Neuronal stem cell (in vitro differentiated cells): ENCODE measurements around the gene RAMACL.

ENCODE experiments used
- DNase-seq: peaks from one replicate; pipeline ENCODE4 v3.0.0-alpha.2; 2013; ENCODE audit warnings: low spot score
- H2AFZ ChIP-seq: one replicate; pipeline ENCODE4 v1.6.1; 2013; ENCODE audit warnings: mild to moderate bottlenecking, low read length, inconsistent platforms
- H2AK5ac ChIP-seq: 2 replicates; pipeline ENCODE4 v1.6.1; 2013; ENCODE audit warnings: low read depth, mild to moderate bottlenecking, inconsistent platforms, low read length, moderate library complexity, mixed read lengths
- H2BK120ac ChIP-seq: 2 replicates; pipeline ENCODE4 v1.6.1; 2013; ENCODE audit warnings: low read depth, mild to moderate bottlenecking, inconsistent platforms, low read length, moderate library complexity, mixed read lengths
- H2BK12ac ChIP-seq: one replicate; pipeline ENCODE4 v1.6.1; 2013; ENCODE audit warnings: low read length, inconsistent platforms
- H2BK15ac ChIP-seq: 2 replicates; pipeline ENCODE4 v1.6.1; 2013; ENCODE audit warnings: mild to moderate bottlenecking, low read length, inconsistent platforms, mixed read lengths
- H2BK5ac ChIP-seq: one replicate; pipeline ENCODE4 v1.6.1; 2013; ENCODE audit warnings: inconsistent platforms, mild to moderate bottlenecking, low read length, moderate library complexity
- H3K14ac ChIP-seq: one replicate; pipeline ENCODE4 v1.6.1; 2013; ENCODE audit warnings: low read length, inconsistent platforms
- H3K18ac ChIP-seq: 2 replicates; pipeline ENCODE4 v1.6.1; 2013; ENCODE audit warnings: low read length, inconsistent platforms
- H3K23ac ChIP-seq: 2 replicates; pipeline ENCODE4 v1.6.1; 2013; ENCODE audit warnings: low read depth, mild to moderate bottlenecking, mixed read lengths, low read length, inconsistent platforms; ENCODE audit not compliant: poor library complexity
- H3K27ac ChIP-seq: replicated peaks from 3 replicates; pipeline ENCODE4 v1.5.1; 2013; ENCODE audit warnings: low read length, inconsistent platforms
- H3K27me3 ChIP-seq, 3 experiments: 2 replicates each; pipeline ENCODE4 v1.6.1; 2013; ENCODE audit warnings: low read length in 3 of 3, mild to moderate bottlenecking in 2 of 3, inconsistent platforms in 1 of 3, low read depth in 1 of 3, mixed read lengths in 1 of 3, moderate library complexity in 1 of 3; ENCODE audit not compliant: control insufficient read depth in 3 of 3, insufficient read depth in 3 of 3
- H3K36me3 ChIP-seq, 2 donors: replicated peaks in 1 of 2; 2 replicates each; pipeline ENCODE4 v1.6.1; 2013; ENCODE audit warnings: low read length in 2 of 2; ENCODE audit not compliant: control insufficient read depth in 2 of 2, insufficient read depth in 2 of 2
- H3K4ac ChIP-seq: 2 replicates; pipeline ENCODE4 v1.6.1; 2013; ENCODE audit warnings: inconsistent platforms, mild to moderate bottlenecking, low read length, moderate library complexity
- H3K4me1 ChIP-seq, 2 donors: 1 replicate in 1 of 2; 2 replicates in 1 of 2; pipeline ENCODE4 v1.6.1; 2013; ENCODE audit warnings: low read length in 2 of 2, low read depth in 1 of 2; ENCODE audit not compliant: control insufficient read depth in 2 of 2, insufficient read depth in 1 of 2
- H3K4me2 ChIP-seq: one replicate; pipeline ENCODE4 v1.6.1; 2013; ENCODE audit warnings: mild to moderate bottlenecking, low read length, inconsistent platforms; ENCODE audit not compliant: insufficient read depth, poor library complexity, severe bottlenecking
- H3K4me3 ChIP-seq, 2 donors: 2 replicates each; pipeline ENCODE4 v1.5.1; 2013; ENCODE audit warnings: low read length in 2 of 2, mild to moderate bottlenecking in 2 of 2, inconsistent platforms in 1 of 2, moderate library complexity in 1 of 2
- H3K79me1 ChIP-seq: one replicate; pipeline ENCODE4 v1.6.1; 2013; ENCODE audit warnings: low read depth, mild to moderate bottlenecking, inconsistent platforms, low read length, moderate library complexity
- H3K9ac ChIP-seq: one replicate; pipeline ENCODE4 v1.6.1; 2013; ENCODE audit warnings: mild to moderate bottlenecking, low read depth, low read length, inconsistent platforms; ENCODE audit not compliant: poor library complexity
- H3K9me3 ChIP-seq, 2 donors: replicated peaks in 1 of 2; 2 replicates each; pipeline versions ENCODE3 to v1.6.1; 2013; ENCODE audit warnings: low read length in 2 of 2, mild to moderate bottlenecking in 2 of 2, inconsistent platforms in 1 of 2, low read depth in 1 of 2, mixed read lengths in 1 of 2, moderate library complexity in 1 of 2; ENCODE audit not compliant: control insufficient read depth in 2 of 2, insufficient read depth in 1 of 2
- H4K8ac ChIP-seq: one replicate; pipeline ENCODE4 v1.6.1; 2013; ENCODE audit warnings: low read depth, mild to moderate bottlenecking, inconsistent platforms, low read length, moderate library complexity
- H4K91ac ChIP-seq: one replicate; pipeline ENCODE4 v1.6.1; 2013; ENCODE audit warnings: low read length, low read depth, mild to moderate bottlenecking, inconsistent platforms; ENCODE audit not compliant: poor library complexity
- WGBS, 2 donors: extraction: QIAGEN DNeasy Blood & Tissue Kit; methylation state at CpG; one replicate each; pipeline ENCODE4 v1.1.7; 2013; ENCODE audit warnings: missing lambda C conversion rate in 2 of 2, mixed read lengths in 1 of 2; ENCODE audit not compliant: insufficient read length in 2 of 2, insufficient replicate concordance in 1 of 2; ENCODE audit errors: extremely low coverage in 2 of 2; 5-methylcytosine and 5-hydroxymethylcytosine counted together

Gene RAMACL

GRCh38 chr6:166633732-166634535 is 47.5 kb upstream of the RAMACL start:
- no peak overlapping the region for H2BK12ac ChIP-seq

DNA sequence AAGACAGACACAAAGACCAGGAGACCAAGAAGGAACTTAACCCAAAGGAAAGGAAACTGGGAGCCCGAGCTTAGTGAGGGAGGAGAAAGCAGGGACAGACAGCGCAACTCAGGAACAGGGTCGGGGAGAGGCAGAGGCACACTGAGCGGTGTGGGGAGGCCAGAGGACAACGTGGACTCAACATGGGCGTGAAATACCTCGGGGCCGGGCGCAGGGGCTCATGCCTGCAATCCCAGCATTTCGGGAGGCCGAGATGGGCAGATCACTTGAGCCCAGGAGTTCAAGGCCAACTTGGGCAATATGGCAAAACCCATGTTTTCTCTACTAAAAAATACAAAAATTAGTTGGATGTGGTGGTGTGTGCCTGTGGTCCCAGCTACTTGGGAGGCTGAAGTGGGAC is 46.3 kb upstream of the RAMACL start:
- Histone ChIP-seq H2BK5ac (no peak overlapping the region), H3K4me1 (peaks cover 10% of the 10 kb centered on the region in 2 donors), H3K4ac (no peak overlapping the region), H4K8ac (no peak overlapping the region), H3K27ac (no peak overlapping the region), H2BK15ac (no peak overlapping the region), H3K79me1 (no peaks in the 10 kb centered on the region), H3K4me2 (no peak overlapping the region), H3K27me3 (peaks cover 0 to 23% (median 0%) of the 10 kb centered on the region in 3 experiments), H3K36me3 (no peaks in the 10 kb centered on the region), H3K9ac (no peak overlapping the region), H2AFZ (no peak overlapping the region), H4K91ac (no peak overlapping the region), H3K23ac (no peak overlapping the region), H3K14ac (no peak overlapping the region), H3K4me3 (no peak overlapping the region), H2BK120ac (no peak overlapping the region), H3K18ac (no peak overlapping the region), H3K9me3 (no peaks in the 10 kb centered on the region), H2BK12ac (no peak overlapping the region), H2AK5ac (no peak overlapping the region)
- WGBS, 2 donors, result no CpG with 5 or more reads among the region's 11 CpGs
- DNase-seq, result no peak

More at GRCh38 chr6:166633732-166634535, 47.5 kb upstream of the RAMACL start:
- Histone ChIP-seq H2AK5ac (no peak overlapping the region), H2BK15ac (no peak overlapping the region), H3K9me3 (no peaks in the 10 kb centered on the region), H3K9ac (no peak overlapping the region), H2BK120ac (no peak overlapping the region), H4K8ac (no peak overlapping the region), H4K91ac (no peak overlapping the region), H3K4me2 (no peak overlapping the region), H3K14ac (no peak overlapping the region), H3K79me1 (no peaks in the 10 kb centered on the region), H3K23ac (peak overlapping the region; percentile 20), H3K4me1 (peaks cover 2 to 5% of the 10 kb centered on the region in 2 donors), H3K4me3 (no peak overlapping the region), H2AFZ (no peak overlapping the region), H2BK5ac (no peak overlapping the region), H3K27ac (no peak overlapping the region), H3K4ac (no peak overlapping the region), H3K18ac (no peak overlapping the region), H3K36me3 (no peaks in the 10 kb centered on the region), H3K27me3 (peaks cover 0 to 15% (median 0%) of the 10 kb centered on the region in 3 experiments)
- 100% methylated on average over 4 of the region's 26 CpGs; no CpG with 5 or more reads in 1 of the 2 donors for WGBS, 2 donors
- no peak for DNase-seq

DNA sequence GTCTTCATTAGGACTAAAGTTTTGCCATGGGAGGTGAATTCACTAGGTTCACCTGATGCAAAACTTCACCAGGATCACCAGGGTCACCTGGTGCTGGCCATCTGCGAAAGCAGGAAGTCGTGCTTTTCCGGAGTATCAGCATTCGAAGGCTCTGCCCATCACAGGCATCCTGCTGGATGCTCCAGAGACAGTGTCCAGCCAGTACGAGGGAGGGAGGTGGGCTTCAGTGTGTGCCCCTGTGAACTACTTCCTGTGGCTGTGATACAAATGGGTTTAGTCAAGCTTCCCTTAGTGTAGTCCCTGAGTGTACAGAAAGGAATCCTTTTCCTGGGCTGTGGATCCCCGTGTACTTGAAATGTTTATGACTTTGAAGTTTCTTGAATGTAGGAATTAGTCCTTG is 44.0 kb upstream of the RAMACL start:
- H2BK12ac ChIP-seq, result no peak overlapping the region
- no peak overlapping the region for H3K14ac ChIP-seq
- no peak overlapping the region for H3K4me3 ChIP-seq
- no peak overlapping the region for H4K91ac ChIP-seq
- H3K79me1 ChIP-seq, result no peaks in the 10 kb centered on the region
- H2AK5ac ChIP-seq, result no peak overlapping the region
- no peak overlapping the region for H3K23ac ChIP-seq
- WGBS, 2 donors, result no CpG with 5 or more reads among the region's 6 CpGs
- H3K4me2 ChIP-seq, result no peak overlapping the region
- no peak overlapping the region for H2BK15ac ChIP-seq
- peaks cover 10 to 16% of the 10 kb centered on the region in 2 donors for H3K4me1 ChIP-seq
- no peak overlapping the region for H2AFZ ChIP-seq
- no peak overlapping the region for H3K27ac ChIP-seq
- no peak overlapping the region for H3K18ac ChIP-seq
- H4K8ac ChIP-seq, result no peak overlapping the region
- no peak overlapping the region for H2BK120ac ChIP-seq
- H3K9ac ChIP-seq, result no peak overlapping the region
- no peaks in the 10 kb centered on the region for H3K9me3 ChIP-seq
- no peaks in the 10 kb centered on the region for H3K36me3 ChIP-seq
- DNase-seq, result no peak
- no peak overlapping the region for H2BK5ac ChIP-seq
- H3K27me3 ChIP-seq, result peaks cover 0 to 23% (median 0%) of the 10 kb centered on the region in 3 experiments
- no peak overlapping the region for H3K4ac ChIP-seq

GRCh38 chr6:166629628-166630027 is 43.1 kb upstream of the RAMACL start:
- no peak overlapping the region for H2BK5ac ChIP-seq
- no peak for DNase-seq
- H2BK15ac ChIP-seq, result no peak overlapping the region
- H2BK120ac ChIP-seq, result no peak overlapping the region
- no peak overlapping the region for H2AFZ ChIP-seq
- H3K23ac ChIP-seq, result no peak overlapping the region
- no peak overlapping the region for H3K4me3 ChIP-seq
- H2BK12ac ChIP-seq, result no peak overlapping the region
- H3K36me3 ChIP-seq, result no peaks in the 10 kb centered on the region
- no peaks in the 10 kb centered on the region for H3K79me1 ChIP-seq
- H3K18ac ChIP-seq, result no peak overlapping the region
- H3K27me3 ChIP-seq, result peaks cover 0 to 23% (median 0%) of the 10 kb centered on the region in 3 experiments
- H3K27ac ChIP-seq, result no peak overlapping the region
- WGBS, 2 donors, result no CpG with 5 or more reads among the region's 5 CpGs
- H3K4ac ChIP-seq, result no peak overlapping the region
- H3K14ac ChIP-seq, result no peak overlapping the region
- no peak overlapping the region for H3K9ac ChIP-seq
- H4K8ac ChIP-seq, result no peak overlapping the region
- H3K4me2 ChIP-seq, result no peak overlapping the region
- no peak overlapping the region for H2AK5ac ChIP-seq
- no peaks in the 10 kb centered on the region for H3K9me3 ChIP-seq
- H3K4me1 ChIP-seq, result peaks cover 10 to 16% of the 10 kb centered on the region in 2 donors
- no peak overlapping the region for H4K91ac ChIP-seq
